ENCODE measurements around the gene PDZRN4.

Gene PDZRN4

DNA sequence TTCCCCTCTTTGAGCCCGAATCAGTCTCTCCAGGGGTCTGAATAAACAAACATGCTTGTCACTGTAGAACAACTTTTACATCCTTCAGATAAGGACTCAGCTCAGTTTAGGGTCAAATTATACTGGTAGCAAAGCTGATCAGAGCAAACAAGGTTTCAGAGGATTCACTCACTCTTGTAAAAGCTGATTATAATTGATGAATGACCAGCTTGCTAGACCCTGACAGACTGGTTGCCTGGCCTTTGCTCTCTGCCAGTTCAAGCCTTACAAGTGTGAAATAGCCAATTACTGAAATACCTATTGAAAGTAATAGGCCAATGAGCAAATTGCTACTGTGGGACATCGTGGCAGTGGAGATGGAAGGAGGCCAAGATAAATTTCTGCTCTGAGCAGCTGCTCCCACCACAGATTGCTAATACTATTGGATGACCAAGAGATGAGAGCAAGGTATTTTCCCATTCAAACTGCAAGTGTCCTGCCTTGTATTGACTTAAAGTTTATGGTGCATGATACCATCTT lies 177.6 kb downstream of the PDZRN4 start:
- no peak overlapping the region for H2AK5ac ChIP-seq (ENCODE audit: low read length)
- H3K23ac ChIP-seq (ENCODE audit: low read length) = no peak overlapping the region
- no peaks in the 10 kb centered on the region for H3K27me3 ChIP-seq (ENCODE audit: insufficient read depth, low read length)
- no peak for DNase-seq
- H3K36me3 ChIP-seq (ENCODE audit: control insufficient read depth in 1 of 2, insufficient read depth in 2 of 2, low read length in 2 of 2) = no peaks in the 10 kb centered on the region
- no peak overlapping the region for H4K12ac ChIP-seq (ENCODE audit: low read depth, low read length)
- no peak overlapping the region for H2BK5ac ChIP-seq (ENCODE audit: low read depth, low read length, poor library complexity)
- H3K79me1 ChIP-seq (ENCODE audit: low read length) = no peaks in the 10 kb centered on the region
- H3K4me1 ChIP-seq (ENCODE audit: control insufficient read depth in 1 of 2, insufficient read depth in 2 of 2, low read length in 2 of 2) = no peaks in the 10 kb centered on the region
- no peak overlapping the region for H3K14ac ChIP-seq (ENCODE audit: low read length)
- H3K79me2 ChIP-seq (ENCODE audit: control insufficient read depth, insufficient read depth, low read length, poor library complexity) = no peaks in the 10 kb centered on the region
- H2BK120ac ChIP-seq (ENCODE audit: insufficient read depth, low read length, poor library complexity) = no peak overlapping the region
- WGBS (ENCODE audit: extremely low coverage, insufficient coverage, insufficient read length) = no CpG with 5 or more reads among the region's 2 CpGs
- H4K91ac ChIP-seq (ENCODE audit: low read depth, low read length) = no peak overlapping the region
- no peak overlapping the region for H4K8ac ChIP-seq (ENCODE audit: low read depth, low read length)
- no peak overlapping the region for H3K18ac ChIP-seq (ENCODE audit: low read length)
- H2BK12ac ChIP-seq (ENCODE audit: low read length) = no peak overlapping the region
- H3K4me2 ChIP-seq (ENCODE audit: low read length) = no peak overlapping the region
- H3K9me3 ChIP-seq (ENCODE audit: insufficient read depth, low read depth, low read length) = no peaks in the 10 kb centered on the region
- no peak overlapping the region for H2AFZ ChIP-seq (ENCODE audit: insufficient read depth, low read length, poor library complexity)
- no peak overlapping the region for H3K9ac ChIP-seq (ENCODE audit: low read length)
- no peak overlapping the region for H3K27ac ChIP-seq (ENCODE audit: low read depth, low read length)
- no peak overlapping the region for H3K4ac ChIP-seq (ENCODE audit: low read depth, low read length)
- H3K4me3 ChIP-seq (ENCODE audit: low read depth, low read length) = no peak overlapping the region

DNA sequence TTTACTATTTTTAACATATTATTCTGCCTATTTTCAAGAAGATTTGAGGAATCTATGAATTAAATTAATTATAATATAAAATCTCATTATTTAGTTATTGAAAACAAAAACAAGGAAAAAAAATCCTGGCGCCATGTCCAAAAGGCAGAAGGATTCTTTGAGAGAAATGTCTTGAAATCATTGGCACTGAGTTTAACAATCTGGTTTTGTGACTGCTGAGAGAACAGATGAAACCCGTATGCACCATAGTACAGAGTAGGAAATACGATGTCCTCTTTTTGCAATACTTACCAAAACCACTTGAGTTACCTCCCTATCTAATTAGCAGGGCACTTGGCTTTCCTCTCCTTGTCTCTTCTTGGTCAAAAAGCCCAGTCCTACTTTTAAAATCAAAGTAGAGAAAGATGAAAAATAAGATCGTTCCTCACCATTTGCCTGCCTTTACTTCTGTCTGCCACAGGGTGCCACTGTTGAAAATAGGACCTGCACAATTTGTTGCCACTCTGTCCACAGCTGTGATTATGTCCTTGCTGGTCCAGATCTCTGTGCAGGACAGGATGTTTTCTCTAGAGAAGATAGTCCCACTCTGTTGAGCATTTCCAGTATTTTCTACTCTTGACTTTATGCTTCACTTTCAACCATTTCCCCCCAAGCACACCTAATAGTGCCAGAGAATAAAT lies 179.7 kb downstream of the PDZRN4 start:
- no peak overlapping the region for H3K23ac ChIP-seq (ENCODE audit: low read length)
- no peak overlapping the region for H3K4me3 ChIP-seq (ENCODE audit: low read depth, low read length)
- no peaks in the 10 kb centered on the region for H3K79me1 ChIP-seq (ENCODE audit: low read length)
- H2BK120ac ChIP-seq (ENCODE audit: insufficient read depth, low read length, poor library complexity) = no peak overlapping the region
- DNase-seq = peak in 1 of 2 donors; percentile 9
- no peak overlapping the region for H3K4ac ChIP-seq (ENCODE audit: low read depth, low read length)
- no peak overlapping the region for H3K4me2 ChIP-seq (ENCODE audit: low read length)
- no peaks in the 10 kb centered on the region for H3K9me3 ChIP-seq (ENCODE audit: insufficient read depth, low read depth, low read length)
- no peak overlapping the region for H3K9ac ChIP-seq (ENCODE audit: low read length)
- no peak overlapping the region for H3K27ac ChIP-seq (ENCODE audit: low read depth, low read length)
- no peak overlapping the region for H2AK5ac ChIP-seq (ENCODE audit: low read length)
- H3K18ac ChIP-seq (ENCODE audit: low read length) = no peak overlapping the region
- no peak overlapping the region for H2AFZ ChIP-seq (ENCODE audit: insufficient read depth, low read length, poor library complexity)
- H4K12ac ChIP-seq (ENCODE audit: low read depth, low read length) = no peak overlapping the region
- no CpG with 5 or more reads among the region's 4 CpGs for WGBS (ENCODE audit: extremely low coverage, insufficient coverage, insufficient read length)
- no peaks in the 10 kb centered on the region for H3K4me1 ChIP-seq (ENCODE audit: control insufficient read depth in 1 of 2, insufficient read depth in 2 of 2, low read length in 2 of 2)
- no peaks in the 10 kb centered on the region for H3K36me3 ChIP-seq (ENCODE audit: control insufficient read depth in 1 of 2, insufficient read depth in 2 of 2, low read length in 2 of 2)
- H3K79me2 ChIP-seq (ENCODE audit: control insufficient read depth, insufficient read depth, low read length, poor library complexity) = no peaks in the 10 kb centered on the region
- H2BK12ac ChIP-seq (ENCODE audit: low read length) = no peak overlapping the region
- H4K8ac ChIP-seq (ENCODE audit: low read depth, low read length) = no peak overlapping the region
- H2BK5ac ChIP-seq (ENCODE audit: low read depth, low read length, poor library complexity) = no peak overlapping the region
- no peaks in the 10 kb centered on the region for H3K27me3 ChIP-seq (ENCODE audit: insufficient read depth, low read length)
- no peak overlapping the region for H3K14ac ChIP-seq (ENCODE audit: low read length)
- H4K91ac ChIP-seq (ENCODE audit: low read depth, low read length) = no peak overlapping the region

DNA sequence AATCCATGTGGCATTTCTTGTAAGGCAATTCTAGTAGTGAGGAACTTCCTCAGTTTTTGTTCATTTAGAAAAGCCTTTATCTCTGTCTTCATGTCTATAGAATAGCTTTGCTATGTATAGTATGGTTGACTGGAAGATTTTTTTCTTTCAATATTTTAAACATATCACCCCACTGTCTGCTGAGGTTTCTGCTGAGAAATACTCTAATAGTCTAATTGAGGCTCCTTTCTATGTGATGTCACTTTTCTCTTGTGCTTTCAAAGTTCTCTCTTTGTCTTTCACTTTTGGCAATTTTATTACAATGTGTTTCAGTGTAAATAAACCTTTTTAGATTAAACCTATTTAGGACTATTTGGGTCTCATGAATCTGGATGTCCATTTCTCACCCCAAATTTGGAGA lies 192.8 kb downstream of the PDZRN4 start:
- H3K4me1 ChIP-seq (ENCODE audit: control insufficient read depth in 1 of 2, insufficient read depth in 2 of 2, low read length in 2 of 2) = no peaks in the 10 kb centered on the region

GRCh38 chr12:41402801-41403200 lies 214.7 kb downstream of the PDZRN4 start:
- H3K4ac ChIP-seq (ENCODE audit: low read depth, low read length) = no peak overlapping the region
- no peak overlapping the region for H3K18ac ChIP-seq (ENCODE audit: low read length)

More for the DNA sequence above, 192.8 kb downstream of the PDZRN4 start:
- Histone ChIP-seq H2BK120ac (ENCODE audit: insufficient read depth, low read length, poor library complexity) (no peak overlapping the region), H2AFZ (ENCODE audit: insufficient read depth, low read length, poor library complexity) (no peak overlapping the region), H3K36me3 (ENCODE audit: control insufficient read depth in 1 of 2, insufficient read depth in 2 of 2, low read length in 2 of 2) (no peaks in the 10 kb centered on the region), H3K9me3 (ENCODE audit: insufficient read depth, low read depth, low read length) (peaks cover 3% of the 10 kb centered on the region), H4K91ac (ENCODE audit: low read depth, low read length) (no peak overlapping the region), H3K4ac (ENCODE audit: low read depth, low read length) (no peak overlapping the region), H3K9ac (ENCODE audit: low read length) (no peak overlapping the region), H2BK5ac (ENCODE audit: low read depth, low read length, poor library complexity) (no peak overlapping the region), H3K23ac (ENCODE audit: low read length) (no peak overlapping the region), H2BK12ac (ENCODE audit: low read length) (no peak overlapping the region), H4K8ac (ENCODE audit: low read depth, low read length) (no peak overlapping the region), H3K27me3 (ENCODE audit: insufficient read depth, low read length) (no peaks in the 10 kb centered on the region), H3K79me2 (ENCODE audit: control insufficient read depth, insufficient read depth, low read length, poor library complexity) (no peaks in the 10 kb centered on the region), H3K4me2 (ENCODE audit: low read length) (no peak overlapping the region), H3K79me1 (ENCODE audit: low read length) (no peaks in the 10 kb centered on the region), H2AK5ac (ENCODE audit: low read length) (no peak overlapping the region), H4K12ac (ENCODE audit: low read depth, low read length) (no peak overlapping the region), H3K27ac (ENCODE audit: low read depth, low read length) (no peak overlapping the region), H3K14ac (ENCODE audit: low read length) (no peak overlapping the region), H3K18ac (ENCODE audit: low read length) (no peak overlapping the region), H3K4me3 (ENCODE audit: low read depth, low read length) (no peak overlapping the region)
- no peak for DNase-seq

More at GRCh38 chr12:41402801-41403200, 214.7 kb downstream of the PDZRN4 start:
- Histone ChIP-seq H3K9ac (ENCODE audit: low read length) (no peak overlapping the region), H3K9me3 (ENCODE audit: insufficient read depth, low read depth, low read length) (no peaks in the 10 kb centered on the region), H3K14ac (ENCODE audit: low read length) (no peak overlapping the region), H4K8ac (ENCODE audit: low read depth, low read length) (no peak overlapping the region), H2BK12ac (ENCODE audit: low read length) (no peak overlapping the region), H3K4me3 (ENCODE audit: low read depth, low read length) (no peak overlapping the region), H2AK5ac (ENCODE audit: low read length) (no peak overlapping the region), H3K79me1 (ENCODE audit: low read length) (no peaks in the 10 kb centered on the region), H3K23ac (ENCODE audit: low read length) (no peak overlapping the region), H4K91ac (ENCODE audit: low read depth, low read length) (no peak overlapping the region), H2BK120ac (ENCODE audit: insufficient read depth, low read length, poor library complexity) (no peak overlapping the region), H3K27me3 (ENCODE audit: insufficient read depth, low read length) (no peaks in the 10 kb centered on the region), H2AFZ (ENCODE audit: insufficient read depth, low read length, poor library complexity) (no peak overlapping the region), H4K12ac (ENCODE audit: low read depth, low read length) (no peak overlapping the region), H3K4me2 (ENCODE audit: low read length) (no peak overlapping the region), H2BK5ac (ENCODE audit: low read depth, low read length, poor library complexity) (no peak overlapping the region), H3K4me1 (ENCODE audit: control insufficient read depth in 1 of 2, insufficient read depth in 2 of 2, low read length in 2 of 2) (no peaks in the 10 kb centered on the region), H3K79me2 (ENCODE audit: control insufficient read depth, insufficient read depth, low read length, poor library complexity) (no peaks in the 10 kb centered on the region), H3K27ac (ENCODE audit: low read depth, low read length) (no peak overlapping the region), H3K36me3 (ENCODE audit: control insufficient read depth in 1 of 2, insufficient read depth in 2 of 2, low read length in 2 of 2) (no peaks in the 10 kb centered on the region)
- DNase-seq = no peak
- no CpG with 5 or more reads among the region's 6 CpGs for WGBS (ENCODE audit: extremely low coverage, insufficient coverage, insufficient read length)

Data from trophoblast cell (in vitro differentiated cells and primary cell).